HCT116 (cell line): ENCODE measurements around the gene MTURN.

Experiments
- CEBPB ChIP-seq: IDR thresholded peaks from 2 replicates; pipeline ENCODE4 v1.6.1; 2012; ENCODE audit warnings: low read depth
- SP1 ChIP-seq: IDR thresholded peaks from 2 replicates; pipeline ENCODE4 v1.6.1; 2012; ENCODE audit warnings: low read depth
- TF ChIP-seq, protein P1 (sequence below): IDR thresholded peaks from 2 replicates; pipeline ENCODE4 v1.6.1; 2012; ENCODE audit warnings: low read depth
- TF ChIP-seq, protein P2 (sequence below), 3 experiments: fragments of 200-600 bp in 1 of 3; sonication (generic) in 1 of 3; IDR thresholded peaks in 2 of 3; conservative IDR thresholded peaks in 1 of 3; 2 replicates each; pipeline ENCODE4 v1.5.1; 2012 to 2017; ENCODE audit warnings: low read depth in 2 of 3, low read length in 2 of 3, antibody characterized with exemption in 1 of 3, borderline replicate concordance in 1 of 3, control low read depth in 1 of 3, mild to moderate bottlenecking in 1 of 3, mixed read lengths in 1 of 3, mixed run types in 1 of 3, moderate library complexity in 1 of 3; ENCODE audit not compliant: insufficient read depth in 1 of 3

DNA sequence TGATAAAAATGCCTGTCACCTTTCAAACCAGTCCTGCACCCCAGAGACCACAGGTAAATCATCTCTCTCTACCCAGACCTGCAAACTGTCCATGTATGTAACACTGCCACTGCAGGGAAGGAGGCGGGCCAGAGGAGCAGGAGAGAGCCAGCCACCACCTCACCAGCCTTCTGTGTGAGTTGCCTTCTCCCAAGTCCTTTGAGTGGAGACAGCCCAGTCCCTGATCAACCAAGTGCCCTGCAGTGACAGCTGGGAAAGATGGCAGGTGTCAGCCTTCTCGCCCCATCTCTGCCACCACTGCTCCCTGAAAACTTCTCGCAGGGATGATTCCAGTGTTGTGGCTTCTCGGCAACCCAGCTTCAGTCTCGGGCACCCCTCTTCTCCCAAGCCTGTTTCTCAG, 42.4 kb downstream of the MTURN start:
- TF ChIP-seq, protein P1, sequence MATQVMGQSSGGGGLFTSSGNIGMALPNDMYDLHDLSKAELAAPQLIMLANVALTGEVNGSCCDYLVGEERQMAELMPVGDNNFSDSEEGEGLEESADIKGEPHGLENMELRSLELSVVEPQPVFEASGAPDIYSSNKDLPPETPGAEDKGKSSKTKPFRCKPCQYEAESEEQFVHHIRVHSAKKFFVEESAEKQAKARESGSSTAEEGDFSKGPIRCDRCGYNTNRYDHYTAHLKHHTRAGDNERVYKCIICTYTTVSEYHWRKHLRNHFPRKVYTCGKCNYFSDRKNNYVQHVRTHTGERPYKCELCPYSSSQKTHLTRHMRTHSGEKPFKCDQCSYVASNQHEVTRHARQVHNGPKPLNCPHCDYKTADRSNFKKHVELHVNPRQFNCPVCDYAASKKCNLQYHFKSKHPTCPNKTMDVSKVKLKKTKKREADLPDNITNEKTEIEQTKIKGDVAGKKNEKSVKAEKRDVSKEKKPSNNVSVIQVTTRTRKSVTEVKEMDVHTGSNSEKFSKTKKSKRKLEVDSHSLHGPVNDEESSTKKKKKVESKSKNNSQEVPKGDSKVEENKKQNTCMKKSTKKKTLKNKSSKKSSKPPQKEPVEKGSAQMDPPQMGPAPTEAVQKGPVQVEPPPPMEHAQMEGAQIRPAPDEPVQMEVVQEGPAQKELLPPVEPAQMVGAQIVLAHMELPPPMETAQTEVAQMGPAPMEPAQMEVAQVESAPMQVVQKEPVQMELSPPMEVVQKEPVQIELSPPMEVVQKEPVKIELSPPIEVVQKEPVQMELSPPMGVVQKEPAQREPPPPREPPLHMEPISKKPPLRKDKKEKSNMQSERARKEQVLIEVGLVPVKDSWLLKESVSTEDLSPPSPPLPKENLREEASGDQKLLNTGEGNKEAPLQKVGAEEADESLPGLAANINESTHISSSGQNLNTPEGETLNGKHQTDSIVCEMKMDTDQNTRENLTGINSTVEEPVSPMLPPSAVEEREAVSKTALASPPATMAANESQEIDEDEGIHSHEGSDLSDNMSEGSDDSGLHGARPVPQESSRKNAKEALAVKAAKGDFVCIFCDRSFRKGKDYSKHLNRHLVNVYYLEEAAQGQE = no peak
- TF ChIP-seq, protein P2, sequence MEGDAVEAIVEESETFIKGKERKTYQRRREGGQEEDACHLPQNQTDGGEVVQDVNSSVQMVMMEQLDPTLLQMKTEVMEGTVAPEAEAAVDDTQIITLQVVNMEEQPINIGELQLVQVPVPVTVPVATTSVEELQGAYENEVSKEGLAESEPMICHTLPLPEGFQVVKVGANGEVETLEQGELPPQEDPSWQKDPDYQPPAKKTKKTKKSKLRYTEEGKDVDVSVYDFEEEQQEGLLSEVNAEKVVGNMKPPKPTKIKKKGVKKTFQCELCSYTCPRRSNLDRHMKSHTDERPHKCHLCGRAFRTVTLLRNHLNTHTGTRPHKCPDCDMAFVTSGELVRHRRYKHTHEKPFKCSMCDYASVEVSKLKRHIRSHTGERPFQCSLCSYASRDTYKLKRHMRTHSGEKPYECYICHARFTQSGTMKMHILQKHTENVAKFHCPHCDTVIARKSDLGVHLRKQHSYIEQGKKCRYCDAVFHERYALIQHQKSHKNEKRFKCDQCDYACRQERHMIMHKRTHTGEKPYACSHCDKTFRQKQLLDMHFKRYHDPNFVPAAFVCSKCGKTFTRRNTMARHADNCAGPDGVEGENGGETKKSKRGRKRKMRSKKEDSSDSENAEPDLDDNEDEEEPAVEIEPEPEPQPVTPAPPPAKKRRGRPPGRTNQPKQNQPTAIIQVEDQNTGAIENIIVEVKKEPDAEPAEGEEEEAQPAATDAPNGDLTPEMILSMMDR (IDR thresholded peaks at IDR 0.05 in 2 of 3, conservative IDR thresholded peaks at IDR 0.05 in 1 of 3; ENCODE audit: borderline replicate concordance in 1 of 3, insufficient read depth in 1 of 3, low read depth in 2 of 3, low read length in 2 of 3) = no peak
- TF ChIP-seq SP1 (no peak), CEBPB (no peak)
